Fibroblast of lung (primary cell): ENCODE measurements around the gene SCD5.

Experiments
- CTCF ChIP-seq, 2 donors: IDR thresholded peaks in 1 of 2; conservative IDR thresholded peaks in 1 of 2; 1 replicate in 1 of 2; 2 replicates in 1 of 2; pipeline ENCODE4 v1.5.1; 2011 to 2012; ENCODE audit warnings: low read length in 2 of 2, control low read depth in 1 of 2, inconsistent platforms in 1 of 2, low read depth in 1 of 2, mild to moderate bottlenecking in 1 of 2
- EZH2 ChIP-seq: IDR thresholded peaks from 2 replicates; pipeline ENCODE4 v1.5.1; 2012; ENCODE audit warnings: low read length, control low read depth, mild to moderate bottlenecking; ENCODE audit errors: missing control alignments

- TF ChIP-seq CTCF (conservative IDR thresholded peaks at IDR 0.05 in 1 of 2, IDR thresholded peaks at IDR 0.05 in 1 of 2; ENCODE audit: low read depth in 1 of 2, low read length in 2 of 2): no peak
- TF ChIP-seq EZH2: no peak
These were observed 1.0 kb downstream of the SCD5 start for GRCh38 chr4:82797405-82798111.
